HG02981 (cell line): ENCODE data around the gene SYNGR1.

Experiments
- ATAC-seq: cut with Tn5 transposase; IDR thresholded peaks from one replicate; pipeline ENCODE4 v1.9.1; 2021; ENCODE audit warnings: mild to moderate bottlenecking, moderate library complexity; ENCODE audit not compliant: unreplicated experiment

Gene SYNGR1

GRCh38 chr22:39349967-39350726, at the start of gene SYNGR1:
Gene SYNGR1, plus strand, starts transcription at chr22:39349991. Its CDS starts 20 bp downstream, at chr22:39350011.
- no peak for ATAC-seq

DNA sequence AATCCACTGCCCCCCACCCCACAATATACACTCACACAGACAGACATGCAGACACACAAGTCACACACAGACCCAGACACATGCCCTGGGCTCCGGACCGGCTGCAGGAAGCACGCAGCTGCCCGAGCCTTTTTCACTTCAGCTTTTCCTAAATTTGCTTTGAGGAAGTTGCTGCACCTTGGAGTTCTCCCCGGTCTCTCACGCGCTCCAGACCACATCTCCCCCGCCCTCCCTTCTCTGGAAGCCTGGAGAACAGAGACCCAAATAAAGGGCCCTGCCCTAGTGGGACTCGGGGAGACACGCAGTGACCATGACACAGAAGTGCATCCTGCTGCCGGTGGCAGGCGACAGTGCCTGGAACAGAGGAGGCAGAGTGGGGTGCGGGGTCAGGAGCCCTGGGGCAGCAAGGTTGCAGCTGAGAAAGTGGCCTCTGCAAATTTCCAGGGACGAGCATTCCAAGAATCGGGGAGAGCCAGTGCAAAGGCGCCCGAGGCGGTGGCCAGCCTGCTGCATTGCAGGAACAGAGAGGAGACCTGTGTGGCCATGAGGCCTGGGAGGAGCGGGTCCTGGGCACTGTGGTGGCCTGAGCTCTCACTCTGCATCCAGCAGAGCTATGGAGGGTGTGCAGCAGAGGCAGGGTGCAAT, 49.5 kb upstream of the SYNGR1 start:
- no peak for ATAC-seq

DNA sequence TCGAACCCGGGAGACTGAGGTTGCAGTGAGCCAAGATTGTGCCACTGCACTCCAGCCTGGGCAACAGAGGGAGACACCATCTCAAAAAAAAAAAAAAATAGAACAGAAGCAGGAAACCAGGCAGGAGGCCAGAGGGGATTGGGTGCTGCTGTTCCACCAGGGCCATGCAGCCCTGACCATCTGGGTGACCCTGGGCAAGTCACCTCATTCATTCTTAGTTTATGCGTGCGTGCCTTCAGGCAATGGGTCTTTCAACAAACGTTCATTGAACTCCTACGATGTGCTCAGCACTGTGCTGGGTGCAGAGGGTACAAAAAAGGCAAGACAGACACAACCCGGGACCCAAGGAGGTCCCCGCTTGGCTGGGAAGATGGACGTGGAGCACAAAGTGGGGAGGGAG, 48.7 kb upstream of the SYNGR1 start:
- ATAC-seq, result no peak

- ATAC-seq, result no peak
Observed at GRCh38 chr22:39301926-39302325, 47.9 kb upstream of the SYNGR1 start.

GRCh38 chr22:39302431-39302960, 47.3 kb upstream of the SYNGR1 start:
- no peak for ATAC-seq

- ATAC-seq, result no peak
Observed at GRCh38 chr22:39303358-39303757, 46.4 kb upstream of the SYNGR1 start.

DNA sequence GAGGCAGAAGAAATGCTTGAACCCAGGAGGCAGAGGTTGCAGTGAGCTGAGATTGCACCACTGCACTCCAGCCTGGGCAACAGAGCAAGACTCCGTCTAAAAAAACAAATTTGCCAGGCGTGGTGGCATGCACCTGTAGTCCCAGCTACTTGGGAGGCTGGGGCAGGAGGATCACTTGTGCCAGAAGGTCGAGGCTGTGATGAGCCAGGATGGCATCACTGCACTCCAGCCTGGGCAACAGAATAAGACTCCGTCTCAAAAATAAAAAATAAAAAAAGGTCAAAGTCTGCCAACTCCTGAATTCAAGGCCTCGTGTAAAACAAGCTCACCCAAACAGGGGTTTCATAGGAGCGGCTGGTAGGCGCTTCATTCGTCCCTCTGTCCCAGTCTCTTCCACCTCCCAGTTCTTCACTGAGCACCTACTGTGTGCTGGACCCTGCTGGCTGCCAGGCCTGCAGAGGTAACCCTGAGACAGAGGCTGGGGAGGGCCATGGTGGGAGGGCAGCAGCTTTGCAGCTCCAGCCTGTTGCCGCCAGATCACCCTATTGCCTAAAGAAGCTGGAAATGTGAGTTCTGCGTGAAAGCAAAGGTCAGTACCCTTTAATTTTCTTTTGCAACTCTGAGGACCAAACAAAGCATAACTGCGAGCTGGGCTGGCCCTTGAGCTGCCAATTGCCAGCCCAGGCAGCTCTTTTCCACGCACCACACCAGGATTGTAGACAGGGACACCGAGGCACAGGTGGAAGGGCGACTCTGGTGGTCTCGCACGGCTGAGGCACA, 45.7 kb upstream of the SYNGR1 start:
- no peak for ATAC-seq

- ATAC-seq, result no peak
Observed at GRCh38 chr22:39306456-39307361, 43.1 kb upstream of the SYNGR1 start.

- no peak for ATAC-seq
Observed at GRCh38 chr22:39308614-39309363, 41.0 kb upstream of the SYNGR1 start.

- ATAC-seq, result no peak
Observed at GRCh38 chr22:39309364-39309861, 40.4 kb upstream of the SYNGR1 start.

DNA sequence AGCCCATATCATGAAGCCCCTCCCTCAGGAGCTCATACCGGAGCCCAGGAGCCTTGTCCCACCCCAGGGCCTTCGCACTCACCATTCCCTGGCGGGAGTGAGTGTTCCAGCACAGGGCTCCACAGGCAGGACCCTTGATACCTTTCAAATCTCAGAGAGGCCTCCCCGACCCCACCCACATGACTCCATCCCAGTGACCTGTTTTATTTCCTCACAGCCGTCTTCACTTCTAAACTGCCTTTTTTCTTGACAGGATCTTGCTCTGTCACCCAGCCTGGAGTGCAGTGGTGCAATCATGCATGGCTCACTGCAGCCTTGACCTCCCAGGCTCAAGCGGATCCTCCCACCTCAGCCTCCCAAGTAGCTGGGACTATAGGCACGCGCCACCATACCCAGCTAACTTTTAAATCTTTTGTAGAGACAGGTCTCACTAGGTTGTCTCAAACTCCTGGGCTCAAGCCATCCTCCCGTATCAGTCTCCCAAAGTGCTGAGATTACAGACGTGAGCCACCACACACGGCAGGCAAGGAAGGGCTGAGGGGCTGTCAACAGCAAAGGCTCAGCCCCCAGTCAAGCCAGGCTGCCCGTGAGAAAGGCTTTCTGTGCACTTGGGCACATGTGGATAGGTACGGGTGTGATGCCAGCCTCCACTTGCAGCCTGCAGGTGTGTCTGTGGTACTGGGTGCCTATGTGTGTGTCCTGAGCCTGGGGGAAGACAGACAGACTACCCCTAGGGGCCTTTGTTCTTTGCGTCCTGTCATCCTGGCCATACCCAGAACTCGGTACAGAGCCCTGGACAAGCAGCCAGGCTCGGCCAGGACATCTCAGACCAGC, 39.7 kb upstream of the SYNGR1 start:
- no peak for ATAC-seq

DNA sequence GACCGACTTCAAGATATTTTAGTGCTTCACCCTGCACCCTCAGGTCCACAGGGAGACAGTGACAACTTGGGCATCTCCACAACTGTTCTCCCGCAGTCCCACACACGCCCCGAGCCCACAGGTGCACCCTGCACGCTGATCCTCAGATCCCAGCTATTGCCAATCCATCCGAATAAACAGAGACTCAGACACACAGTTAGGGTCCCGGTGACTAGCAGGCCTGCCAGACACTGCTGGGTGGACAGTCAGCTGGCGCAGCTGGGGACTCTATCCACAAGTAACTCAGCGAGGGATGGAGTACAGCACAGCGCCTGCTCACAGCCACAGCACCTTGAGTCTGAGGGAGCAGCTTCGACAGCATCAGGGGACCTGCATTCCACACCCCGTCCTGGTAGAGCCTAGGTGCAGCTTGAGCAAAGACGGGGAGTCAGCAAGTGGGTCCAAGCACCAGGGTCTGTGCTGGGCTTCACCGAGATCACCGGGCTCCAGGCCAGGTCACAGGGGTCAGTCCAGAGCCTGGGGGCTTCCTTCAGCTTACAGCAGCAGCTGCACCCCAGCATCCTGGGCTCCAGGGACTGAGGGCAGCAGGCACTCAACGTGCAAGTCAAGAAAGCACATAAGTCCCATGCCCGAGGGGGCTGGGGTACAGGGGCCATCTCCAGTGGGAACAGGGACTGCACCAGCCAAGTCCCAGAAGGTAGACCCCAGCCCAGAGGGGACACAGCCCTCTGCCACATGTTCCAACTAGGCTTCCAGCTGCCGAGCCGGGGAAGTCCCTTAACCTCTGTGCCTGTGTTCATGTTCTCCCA, 38.0 kb upstream of the SYNGR1 start:
- ATAC-seq, result no peak

- no peak for ATAC-seq
Observed at GRCh38 chr22:39312410-39312809, 37.4 kb upstream of the SYNGR1 start.

DNA sequence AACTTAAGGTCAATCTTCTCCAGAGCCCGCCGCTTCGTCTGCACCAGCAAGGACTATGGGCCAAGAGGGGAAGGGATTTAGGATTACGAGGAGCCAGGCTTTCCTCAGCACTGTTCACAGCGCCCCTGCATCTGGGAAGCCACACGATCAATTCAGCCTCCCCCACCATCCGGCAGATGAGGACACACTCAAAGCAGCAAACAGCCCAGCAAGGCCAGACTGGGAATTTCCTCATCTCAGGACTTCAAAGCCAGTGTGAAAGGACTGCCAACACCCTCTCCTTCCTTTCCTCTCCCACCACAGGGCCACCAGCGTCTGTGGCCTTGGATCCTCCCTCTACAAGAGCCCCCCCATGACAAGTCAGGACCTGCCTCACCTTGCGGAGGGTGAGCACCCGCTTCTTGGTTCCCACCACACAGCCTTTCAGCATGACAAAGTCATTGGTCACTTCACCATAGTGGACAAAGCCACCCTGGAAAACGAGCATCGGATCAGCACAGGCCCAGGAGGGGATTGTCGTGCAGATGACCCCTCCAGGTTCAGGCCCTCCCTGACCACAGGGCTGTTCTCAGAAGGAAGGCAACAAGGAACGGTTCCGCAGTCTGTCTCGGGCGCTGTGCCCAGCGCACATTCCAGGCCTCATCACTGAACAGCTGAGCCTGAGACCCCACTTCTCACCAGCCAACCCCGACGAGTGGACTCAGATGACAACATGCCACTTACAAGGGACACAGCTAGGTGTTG, 36.4 kb upstream of the SYNGR1 start:
- no peak for ATAC-seq

DNA sequence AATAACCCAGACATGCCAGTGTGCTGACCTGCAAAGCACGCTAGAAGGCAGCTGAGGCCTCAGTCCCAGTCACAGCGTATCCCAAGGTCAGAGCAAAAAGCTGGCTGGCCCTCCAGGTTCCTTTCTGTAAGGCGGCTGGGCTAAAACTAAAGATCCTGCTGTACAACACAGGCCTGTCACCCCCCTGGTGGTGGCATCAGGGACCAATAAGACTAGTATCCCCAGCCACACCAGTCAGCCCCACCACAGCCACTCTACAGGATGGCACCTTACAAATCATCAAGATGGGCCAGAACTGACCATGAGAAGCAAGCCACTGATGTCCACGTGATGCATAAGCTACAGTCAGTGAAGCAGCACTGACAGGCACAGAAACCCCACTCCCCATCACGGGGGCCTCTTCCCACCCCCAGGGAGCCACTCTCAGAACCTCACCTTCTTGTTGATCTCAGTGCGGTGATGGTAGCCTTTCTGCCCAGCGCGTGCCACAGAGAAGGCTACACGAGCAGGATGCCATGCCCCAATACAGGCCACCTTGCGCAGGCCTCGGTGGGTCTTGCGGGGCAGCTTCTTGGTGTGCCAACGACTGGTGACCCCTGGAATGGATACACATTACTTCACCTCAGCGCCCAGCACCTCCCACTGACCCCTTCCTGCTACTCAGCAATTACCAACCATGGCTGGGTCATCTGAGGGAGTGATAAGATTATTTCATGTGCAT, 35.4 kb upstream of the SYNGR1 start:
- no peak for ATAC-seq

DNA sequence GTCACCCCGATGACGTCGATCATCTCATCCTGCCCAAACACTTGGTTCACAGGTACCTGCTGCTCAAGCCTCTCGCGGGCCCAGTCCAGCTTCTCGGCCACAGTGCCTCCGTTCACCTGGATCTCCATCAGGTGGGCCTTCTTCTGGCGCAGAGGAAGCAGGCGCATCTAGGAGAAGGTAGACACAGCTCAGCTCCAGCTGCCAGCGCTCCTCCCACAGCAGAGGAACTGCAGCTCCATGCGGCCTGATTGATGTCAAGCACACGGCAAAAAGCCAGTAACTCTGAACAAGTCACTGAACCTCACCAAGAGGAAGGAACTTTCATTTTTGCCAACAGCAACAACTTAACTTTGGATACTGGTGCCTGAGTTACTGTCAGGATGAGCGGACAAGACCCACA, 34.4 kb upstream of the SYNGR1 start:
- no peak for ATAC-seq
